Frontal cortex (tissue), 4 donors: ENCODE results near the gene TMEM151B. TPM values are rescaled to one million over a fixed set of nuclear protein-coding genes. Genes with fewer than 3 reads are reported as not detected.
"Not testable (repeated sequence)": the region's sequence is repeated elsewhere in the genome, so short reads cannot be mapped to it uniquely, and the experiment has no call there.

Source experiments
- DNase-seq, 2 donors: peaks; one replicate each; pipeline ENCODE4 v3.0.0; 2012; ENCODE audit warnings: low spot score in 2 of 2
- FAIRE-seq: peaks from 2 replicates; lab custom pipeline; 2012; peaks lifted over from hg19 to GRCh38; lab: Jason Lieb, UNC
- total RNA-seq: library from RNA; depleted of rRNA; stranded (reverse); fragments of >200 nt; gene quantifications from one replicate; pipeline ENCODE4 v1.2.3, GENCODE V29; 2014
- donor health status: control.
- donor health status: control.
- donor health status: control.

TMEM151B gene
- total RNA-seq, 1 donor from 2014 or later, result 45.7 TPM

DNA sequence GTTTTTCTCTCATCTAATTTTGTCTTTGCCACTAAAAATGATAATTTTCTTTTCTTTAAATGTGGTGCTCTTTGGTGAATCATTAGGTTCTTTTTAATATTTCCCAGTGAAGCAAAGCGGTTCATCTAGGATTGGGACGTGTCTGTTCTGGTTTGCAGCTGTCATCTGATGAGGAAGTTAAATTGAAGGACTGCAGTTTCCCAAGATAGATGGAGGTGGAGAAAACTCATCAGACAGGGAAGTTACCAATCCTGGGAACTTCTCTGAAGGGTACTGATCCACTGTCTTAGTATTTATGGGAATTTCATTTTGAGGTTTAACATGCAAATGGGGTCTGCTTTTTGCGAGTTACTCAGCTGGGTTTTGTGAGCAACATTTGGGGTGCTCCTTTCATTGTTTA lies 45.3 kb downstream of the TMEM151B start:
- no peak for FAIRE-seq

DNA sequence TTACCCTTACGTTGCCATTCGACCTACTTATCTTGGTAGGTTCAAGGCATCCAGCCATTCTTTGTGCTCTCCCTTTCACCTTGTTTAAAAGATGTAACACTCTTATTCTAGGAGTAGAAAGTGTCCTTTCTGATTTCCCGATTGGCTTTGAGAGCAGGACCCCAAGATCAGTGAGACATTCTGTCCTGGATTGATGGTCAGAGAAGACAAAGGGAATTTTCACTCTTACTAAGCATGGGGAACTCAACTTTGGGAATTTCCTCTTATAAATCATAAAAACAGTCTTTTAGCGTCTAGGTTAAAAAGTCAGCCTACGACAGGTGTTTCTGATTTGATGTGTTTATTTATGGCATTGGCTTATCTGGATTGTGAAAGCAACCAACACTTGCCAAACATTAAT lies 45.7 kb downstream of the TMEM151B start:
- FAIRE-seq, result no peak
- DNase-seq, result no peak

More for the DNA sequence above, 45.3 kb downstream of the TMEM151B start:
- DNase-seq, result no peak

DNA sequence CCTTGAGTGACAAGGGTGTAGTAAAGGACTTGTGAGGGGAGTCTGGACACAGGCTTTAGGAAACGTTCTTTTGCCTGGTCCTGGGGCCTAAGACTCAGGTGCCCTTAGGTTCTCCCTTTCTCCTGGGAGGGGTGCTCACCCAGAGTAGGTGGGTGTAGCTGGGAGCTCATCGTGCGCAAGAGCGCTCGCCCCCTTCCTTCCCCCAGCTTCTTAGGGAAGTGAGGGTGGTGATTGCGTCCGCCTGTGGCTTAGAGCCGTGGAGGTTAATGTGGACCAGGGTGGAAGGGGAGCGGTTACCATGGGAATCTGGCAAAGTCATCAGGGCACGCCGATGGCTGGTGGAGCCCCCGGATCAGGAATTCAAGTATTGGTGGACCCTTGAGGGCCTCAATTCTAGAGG lies 46.2 kb downstream of the TMEM151B start:
- no peak for FAIRE-seq
- no peak for DNase-seq

DNA sequence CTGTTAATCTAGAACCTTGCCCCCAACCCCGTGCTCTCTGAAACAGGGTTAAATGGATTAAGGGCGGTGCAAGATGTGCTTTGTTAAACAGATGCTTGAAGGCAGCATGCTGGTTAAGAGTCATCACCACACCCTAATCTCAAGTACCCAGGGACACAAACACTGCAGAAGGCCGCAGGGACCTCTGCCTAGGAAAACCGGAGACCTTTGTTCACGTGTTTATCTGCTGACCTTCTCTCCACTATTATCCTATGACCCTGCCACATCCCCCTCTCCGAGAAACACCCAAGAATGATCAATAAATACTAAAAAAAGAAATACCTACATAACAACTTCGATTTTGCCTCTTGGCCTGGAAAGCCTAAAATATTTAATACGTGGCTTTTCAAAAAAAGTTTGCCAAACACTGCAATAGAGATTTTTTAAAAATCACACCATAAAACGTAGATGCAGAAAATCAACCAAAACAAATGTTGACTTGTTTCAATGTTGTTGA lies 46.9 kb downstream of the TMEM151B start:
- not testable (repeated sequence) for DNase-seq, FAIRE-seq

DNA sequence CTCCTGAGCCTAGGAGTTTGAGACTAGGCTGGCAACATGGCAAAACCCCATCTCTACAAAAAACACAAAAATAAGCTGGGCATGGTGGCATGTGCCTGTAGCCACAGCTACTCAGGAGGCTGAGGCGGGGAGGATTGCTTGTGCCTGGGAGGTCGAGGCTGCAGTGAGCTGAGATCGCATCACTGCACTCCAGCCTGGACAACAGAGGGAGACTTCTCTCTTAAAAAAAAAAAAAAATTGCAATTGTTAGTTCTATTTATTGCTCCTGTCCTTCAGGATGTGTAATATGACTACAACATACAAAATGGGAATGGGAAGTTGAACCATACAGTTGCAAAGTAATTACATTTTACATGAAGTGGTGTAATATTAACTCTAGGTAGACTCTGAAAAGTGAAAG lies 51.0 kb downstream of the TMEM151B start:
- DNase-seq, result no peak

DNA sequence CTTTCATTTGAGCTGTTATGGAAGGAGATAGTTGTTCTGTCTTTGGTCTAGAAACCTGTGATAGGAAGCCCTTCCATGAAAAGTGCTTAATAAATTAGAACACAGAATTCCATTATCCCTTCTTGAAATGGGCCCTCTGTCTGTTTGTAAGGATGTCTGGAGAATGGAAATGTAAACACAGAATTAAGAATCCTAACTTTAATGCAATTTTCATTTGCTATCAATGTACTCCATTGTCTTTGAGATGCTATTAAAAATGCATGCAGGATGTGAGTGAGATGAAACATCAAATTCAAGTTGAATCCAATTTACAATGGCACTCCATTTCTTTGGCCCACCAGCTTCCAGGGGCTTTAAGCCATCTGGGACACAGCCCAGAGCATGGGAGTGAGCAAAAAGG lies 56.8 kb downstream of the TMEM151B start:
- no peak for FAIRE-seq
- no peak for DNase-seq

More for the DNA sequence above, 51.0 kb downstream of the TMEM151B start:
- no peak for FAIRE-seq

DNA sequence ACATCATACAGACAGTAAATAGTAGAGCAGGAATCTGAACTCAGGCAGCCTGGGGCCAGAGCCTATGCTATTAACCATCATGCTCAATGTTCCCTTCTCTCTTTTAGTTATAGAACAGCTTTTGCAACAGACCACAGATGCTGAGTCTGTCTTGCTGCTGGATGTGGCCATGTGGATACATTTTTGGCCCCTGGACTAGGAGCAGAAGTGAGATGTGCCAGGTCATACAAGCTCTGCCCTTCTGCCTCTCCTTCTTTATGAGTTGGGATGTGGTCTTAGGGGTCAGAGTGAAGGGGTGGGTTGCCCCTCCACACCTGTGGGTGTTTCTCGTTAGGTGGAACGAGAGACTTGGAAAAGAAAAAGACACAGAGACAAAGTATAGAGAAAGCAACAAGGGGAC lies 57.5 kb downstream of the TMEM151B start:
- DNase-seq, result no peak
- no peak for FAIRE-seq

DNA sequence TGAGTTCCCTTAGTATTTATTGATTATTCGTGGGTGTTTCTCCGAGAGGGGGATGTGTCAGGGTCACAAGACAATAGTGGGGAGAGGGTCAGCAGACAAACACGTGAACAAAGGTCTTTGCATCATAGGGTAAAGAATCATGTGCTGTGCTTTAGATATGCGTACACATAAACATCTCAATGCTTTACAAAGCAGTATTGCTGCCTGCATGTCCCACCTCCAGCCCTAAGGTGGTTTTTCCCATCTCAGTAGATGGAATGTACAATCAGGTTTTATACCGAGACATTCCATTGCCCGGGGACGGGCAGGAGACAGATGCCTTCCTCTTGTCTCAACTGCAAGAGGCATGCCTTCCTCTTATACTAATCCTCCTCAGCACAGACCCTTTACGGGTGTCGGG lies 58.0 kb downstream of the TMEM151B start:
- not testable (repeated sequence) for DNase-seq, FAIRE-seq

DNA sequence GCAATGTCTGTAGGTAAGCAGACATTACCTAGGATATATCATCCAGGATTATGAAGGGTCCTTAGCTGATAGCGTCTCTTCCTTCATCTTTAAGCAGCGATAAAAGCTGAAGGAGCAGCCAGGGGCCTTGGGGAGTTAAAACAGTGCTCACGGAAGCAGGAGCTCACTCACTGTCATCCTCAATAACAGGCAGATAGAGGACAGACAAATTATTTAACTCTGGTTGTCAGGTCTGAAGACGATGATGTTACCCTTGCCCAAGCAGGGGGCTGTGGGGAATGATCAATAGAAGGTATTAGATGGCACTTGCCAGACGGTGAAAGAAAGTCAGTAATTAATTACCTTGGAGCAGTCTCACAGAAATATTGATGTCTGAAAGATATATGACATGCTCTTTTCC lies 59.6 kb downstream of the TMEM151B start:
- DNase-seq (no peak), FAIRE-seq (no peak)

DNA sequence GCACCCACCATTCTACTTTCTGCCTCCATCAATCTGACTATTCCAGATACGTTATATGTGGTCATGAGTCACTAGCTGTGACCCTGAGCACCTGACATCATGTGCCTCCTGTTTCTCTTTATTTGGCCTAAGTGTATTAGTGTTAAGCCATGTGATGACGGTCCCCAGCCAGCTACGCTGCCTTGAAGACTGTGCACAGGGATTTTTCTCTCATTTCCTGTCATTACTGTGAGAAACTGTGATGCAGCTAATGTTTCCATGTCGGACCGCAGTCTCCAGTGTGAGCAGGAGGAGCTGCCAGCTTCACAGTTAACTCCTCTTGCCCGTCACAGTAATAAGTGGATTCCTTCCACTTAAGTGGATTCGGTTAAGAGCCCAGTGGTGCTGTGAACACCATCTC lies 62.3 kb downstream of the TMEM151B start:
- FAIRE-seq (no peak), DNase-seq (no peak)

DNA sequence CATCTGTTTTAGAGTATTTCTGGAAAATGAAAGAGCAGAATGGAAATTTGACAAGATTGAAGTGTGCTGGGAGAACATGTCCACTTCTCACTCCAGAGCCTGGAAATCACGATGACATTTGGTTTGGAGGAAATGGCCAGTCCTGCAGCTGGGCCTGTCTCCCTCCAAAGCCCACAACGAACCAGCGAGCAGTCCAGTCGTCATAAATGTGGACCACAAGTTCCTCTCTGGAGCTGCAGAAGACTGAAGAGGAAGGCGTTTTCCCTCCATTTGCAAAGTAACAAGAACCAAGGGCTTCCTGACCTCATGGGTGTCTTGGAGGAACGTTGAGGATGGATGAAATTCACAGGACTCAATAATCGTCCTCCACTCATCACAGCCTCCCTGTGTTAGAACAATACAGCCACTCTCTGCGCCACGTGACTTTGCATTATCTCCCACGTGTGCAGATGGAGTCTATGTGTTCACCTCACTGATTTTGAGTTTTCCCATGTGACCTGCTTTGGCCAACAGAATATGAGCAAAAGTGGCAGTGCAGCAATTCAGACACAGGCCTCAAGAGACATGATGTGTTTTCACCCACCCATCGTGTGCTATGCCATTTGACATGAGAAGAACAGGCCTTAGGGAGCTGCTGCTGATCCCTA lies 63.1 kb downstream of the TMEM151B start:
- FAIRE-seq, result no peak
- no peak for DNase-seq

DNA sequence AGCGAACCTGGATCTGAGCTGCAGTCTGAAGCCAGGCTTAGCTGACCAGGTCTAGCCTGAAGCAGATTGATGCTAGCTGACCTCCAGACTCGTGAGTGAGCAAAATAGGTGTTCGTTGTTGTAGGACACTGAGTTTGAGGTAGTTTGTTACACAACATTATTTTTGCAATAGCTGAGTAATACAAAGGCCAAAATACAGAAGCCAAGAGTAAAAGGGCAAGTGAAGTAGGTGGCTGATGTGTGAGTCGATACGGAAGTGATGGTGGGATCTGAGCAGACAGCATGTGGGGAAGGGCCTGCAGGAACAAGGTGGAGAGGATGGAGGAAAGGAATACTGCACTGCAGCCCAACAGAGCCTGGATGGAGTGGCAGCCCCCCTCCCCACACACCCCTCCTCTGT lies 63.7 kb downstream of the TMEM151B start:
- FAIRE-seq, result no peak

DNA sequence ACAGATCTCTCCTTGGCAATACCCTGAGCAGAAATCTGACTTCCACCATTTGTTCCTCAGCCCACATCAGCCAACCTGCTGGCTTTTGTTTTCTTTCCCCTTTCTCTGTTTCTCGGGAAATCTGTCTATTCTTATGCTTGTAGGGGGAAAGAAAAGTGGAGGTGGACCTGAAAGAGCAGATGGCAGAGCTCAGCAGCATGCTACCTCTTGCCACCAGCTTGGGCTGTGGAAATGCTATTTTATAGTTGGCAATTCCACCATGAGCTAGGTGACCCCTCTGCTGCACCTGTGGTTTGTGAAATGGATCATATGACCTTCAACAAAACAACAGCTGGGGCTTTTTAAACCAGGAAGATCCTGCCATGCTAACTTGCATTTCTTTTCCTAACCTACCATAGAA lies 65.4 kb downstream of the TMEM151B start:
- FAIRE-seq, result no peak
- no peak for DNase-seq

More for the DNA sequence above, 63.7 kb downstream of the TMEM151B start:
- no peak for DNase-seq

DNA sequence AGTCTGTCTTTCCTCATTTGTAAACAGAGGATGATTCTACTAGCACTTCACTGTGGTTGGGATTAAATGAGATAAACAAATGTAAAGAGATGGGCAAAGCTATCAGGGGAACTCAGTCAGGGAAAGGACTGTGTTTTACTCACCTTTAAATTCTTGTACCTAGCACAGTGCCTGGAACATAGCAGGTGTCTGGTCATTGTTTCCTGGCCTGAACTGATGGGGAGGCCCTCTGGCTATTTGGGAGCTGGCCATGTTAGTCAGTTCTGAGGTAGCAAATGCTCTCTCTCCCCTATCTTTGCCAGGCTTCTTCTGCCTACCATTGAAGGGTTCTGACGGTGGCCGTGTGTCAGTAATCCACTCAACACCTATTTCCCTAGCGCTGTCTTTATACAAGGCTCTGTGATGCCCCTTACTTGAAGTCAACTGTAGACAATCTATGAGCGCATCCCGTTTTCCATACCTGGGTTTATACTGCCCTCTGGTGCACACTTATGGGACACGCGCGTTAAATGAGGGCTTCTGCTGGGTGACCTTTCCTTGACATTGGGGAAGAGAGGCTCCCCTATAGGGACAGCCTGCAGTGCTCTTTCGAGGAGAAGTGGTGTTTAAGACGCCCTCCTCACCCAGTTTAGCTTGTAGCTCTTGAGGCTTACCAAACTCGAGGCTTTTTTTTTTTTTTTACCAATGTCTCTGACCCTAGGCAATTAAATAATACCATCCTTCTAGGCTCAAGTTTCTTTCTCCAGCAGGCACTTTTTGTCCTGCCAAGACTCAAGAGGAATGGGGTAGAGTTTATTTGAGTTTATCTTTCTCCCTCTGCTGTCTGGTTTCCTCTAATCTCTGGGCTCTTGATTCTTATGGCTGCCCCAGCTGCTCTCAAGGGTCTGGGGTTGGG lies 68.2 kb downstream of the TMEM151B start:
- DNase-seq (peak; percentile 34 to 55), FAIRE-seq (no peak)

DNA sequence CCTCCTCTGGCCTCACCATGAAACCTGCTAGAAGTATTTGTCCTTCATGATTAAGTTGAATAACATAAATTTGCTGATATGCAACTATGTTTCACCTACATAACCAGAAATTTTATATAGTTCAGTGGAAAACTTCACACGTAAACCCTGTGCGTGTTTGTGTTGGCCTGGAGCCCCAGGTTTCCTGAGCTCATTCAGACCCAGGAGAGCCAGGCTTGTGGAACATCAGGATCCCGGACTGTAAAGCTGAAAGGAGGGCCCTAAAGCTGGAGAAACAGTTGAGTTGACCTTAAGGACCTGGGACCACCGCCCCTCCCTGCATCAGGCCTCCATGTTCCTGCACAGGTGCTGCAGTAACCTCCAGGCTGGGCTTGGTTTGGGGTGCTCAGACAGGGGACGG lies 69.1 kb downstream of the TMEM151B start:
- no peak for DNase-seq
- FAIRE-seq, result no peak

DNA sequence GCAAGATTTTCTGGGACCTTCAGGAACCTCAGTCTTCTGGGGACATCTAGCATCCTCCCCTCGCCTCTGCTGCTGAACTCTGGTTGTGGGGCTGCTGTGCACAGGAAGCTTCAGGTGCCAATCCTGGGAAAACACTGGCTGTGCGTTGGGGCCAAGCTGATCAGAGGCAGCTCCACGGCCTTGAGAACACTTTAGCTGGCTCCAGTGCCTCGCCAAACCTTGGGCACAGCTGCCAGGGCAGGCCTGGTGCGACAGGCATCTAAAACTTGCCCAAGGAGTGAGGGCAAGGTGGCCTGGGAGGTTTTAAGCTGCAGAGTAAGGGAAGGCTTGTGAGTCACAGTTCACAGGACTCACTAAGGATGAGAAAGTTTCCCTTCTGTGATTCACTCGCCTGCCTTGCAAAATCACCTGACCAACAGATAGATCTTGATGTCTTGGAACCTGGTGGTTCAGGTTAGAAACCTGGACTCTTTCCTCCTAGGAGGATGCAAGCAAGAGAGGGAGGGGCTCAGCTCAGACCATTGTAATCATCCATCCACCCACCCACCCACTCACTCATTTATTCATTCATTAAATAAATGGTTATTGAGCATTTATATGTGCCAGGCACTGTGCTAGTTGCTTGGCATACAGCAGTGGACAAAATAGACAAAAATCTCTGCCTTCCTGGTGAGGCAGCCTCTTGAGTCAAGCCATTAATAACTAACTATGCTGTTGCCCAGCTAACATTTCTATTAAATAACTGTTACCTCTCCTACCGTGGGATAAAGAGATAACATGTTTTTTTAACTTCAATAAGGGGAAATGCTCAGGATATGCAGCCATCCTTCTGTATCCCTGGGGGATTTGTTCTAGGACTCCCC lies 69.7 kb downstream of the TMEM151B start:
- no peak for FAIRE-seq
- no peak for DNase-seq

DNA sequence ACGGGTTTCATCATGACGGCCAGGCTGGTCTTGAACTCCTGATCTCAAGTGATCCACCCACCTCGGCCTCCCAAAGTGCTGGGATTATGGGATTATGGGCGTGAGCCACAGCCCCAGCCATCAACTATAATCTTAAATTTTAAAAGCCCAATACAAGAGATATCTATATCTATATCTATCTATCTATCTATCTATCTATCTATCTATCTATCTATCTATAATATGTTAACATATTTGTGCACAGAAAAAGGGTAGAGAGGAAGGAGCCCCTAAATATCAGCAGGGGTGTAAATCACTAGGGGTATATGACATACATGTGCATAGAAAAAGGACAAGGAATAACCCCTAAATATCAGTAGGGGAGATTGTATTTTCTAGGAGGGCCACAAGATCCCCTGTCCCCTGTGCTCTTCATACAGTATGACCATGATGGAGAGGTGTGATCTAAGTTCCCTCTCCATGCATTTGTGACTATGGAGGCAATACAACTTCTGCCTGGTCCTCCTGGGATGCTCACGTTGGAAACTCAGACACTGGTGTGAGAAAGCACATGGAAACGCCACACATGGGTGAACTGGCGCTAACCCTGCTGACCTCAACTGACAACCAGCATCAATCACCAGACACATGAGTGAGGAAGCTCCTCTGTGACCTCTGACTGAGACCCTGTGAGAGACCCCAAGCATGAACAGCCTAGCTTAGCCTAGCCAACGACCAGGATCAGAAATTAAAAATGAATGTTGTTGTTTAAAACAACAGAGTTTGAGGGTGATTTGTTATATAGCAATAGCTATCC lies 71.0 kb downstream of the TMEM151B start:
- FAIRE-seq (no peak), DNase-seq (no peak)

DNA sequence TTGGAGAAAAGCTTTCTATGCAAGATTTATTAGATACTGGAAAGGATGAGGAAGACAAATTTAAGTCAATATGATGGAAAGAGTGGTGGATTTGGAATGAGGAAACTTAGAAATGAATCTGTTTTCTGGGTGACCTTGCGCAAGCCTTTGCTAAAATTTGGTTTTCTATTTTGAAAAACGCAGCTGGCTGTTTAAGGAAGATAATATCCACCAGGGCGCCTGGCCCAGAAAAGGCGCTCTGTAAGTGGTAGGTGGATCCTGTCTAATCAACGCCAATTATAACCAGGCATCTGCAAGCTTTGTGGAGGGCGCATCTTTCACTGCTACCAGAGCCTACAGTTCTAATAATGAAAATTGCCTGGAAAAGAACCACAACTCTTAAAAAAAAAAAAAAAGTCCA lies 71.8 kb downstream of the TMEM151B start:
- no peak for DNase-seq
- FAIRE-seq, result no peak

DNA sequence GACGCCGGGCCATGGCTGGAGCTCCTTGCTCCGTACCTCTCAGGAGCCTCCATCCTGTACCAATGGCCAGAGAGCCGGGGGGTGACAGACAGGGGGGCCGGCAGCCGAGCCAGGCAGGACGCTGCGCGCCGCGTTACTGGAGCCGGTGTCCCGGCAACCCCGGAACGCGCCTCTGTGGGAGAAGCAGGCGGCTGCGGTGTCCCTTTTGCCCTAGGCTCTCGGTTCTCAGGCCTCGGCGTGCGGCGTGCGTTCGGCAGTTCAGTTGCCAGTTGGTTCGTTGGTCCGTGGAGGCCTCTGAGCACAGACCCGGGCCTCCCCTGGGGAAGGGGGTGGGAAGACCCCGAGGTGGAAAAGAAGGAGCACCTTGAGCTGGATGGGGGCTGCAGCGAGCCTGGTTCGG lies 72.2 kb downstream of the TMEM151B start, which contains the start of gene SPATS1:
TSS of gene SPATS1 (plus strand) at position 162 of the 400 bp plus-strand sequence. CDS start 446 bp downstream, outside the sequence.
- no peak for DNase-seq
- FAIRE-seq, result no peak
